Caco-2 (cell line): Measurements from ENCODE around the gene OR12D3. TPM values are rescaled to one million over a fixed set of nuclear protein-coding genes. Genes with fewer than 3 reads are reported as not detected.

ENCODE experiments used
- Bru-seq: library from RNA; stranded (reverse); fragments of 400-500 nt; gene quantifications from one replicate; lab custom pipeline; 2021; lab: Mats Ljungman, UMichigan
- BruChase-seq, 2 experiments: library from RNA; stranded (reverse); fragments of 400-500 nt; gene quantifications; one replicate each; lab custom pipeline; 2021; lab: Mats Ljungman, UMichigan
- BruUV-seq: library from RNA; stranded (reverse); fragments of 400-500 nt; replicated peaks from 2 replicates; lab custom pipeline; 2021; lab: Mats Ljungman, UMichigan
- CTCF ChIA-PET: fragments of 300-600 bp; sonication (Branson Sonifier 250); formaldehyde crosslinking; loops from one replicate; lab custom pipeline; 2022; ENCODE audit warnings: antibody characterized with exemption; lab: Charles Lee
- POLR2A ChIA-PET: fragments of 300-600 bp; sonication (Branson Sonifier 250); formaldehyde crosslinking; loops from one replicate; lab custom pipeline; 2022; ENCODE audit warnings: antibody characterized with exemption; lab: Charles Lee
- DNase-seq, 2 experiments: peaks; one replicate each; pipeline versions ENCODE4 v3.0.0 to v3.0.0-alpha.2; 2020 to 2022
- H3K27me3 ChIP-seq: replicated peaks from 2 replicates; pipeline ENCODE4 v1.6.0; 2011; ENCODE audit warnings: low read length; ENCODE audit not compliant: control insufficient read depth, insufficient read depth
- H3K36me3 ChIP-seq: 2 replicates; pipeline ENCODE4 v1.5.1; 2011; ENCODE audit warnings: low read length; ENCODE audit not compliant: control insufficient read depth, insufficient read depth
- H3K4me1 ChIP-seq: fragments of 250-450 bp; sonication (Bioruptor Pico); 2 replicates; pipeline ENCODE4 v1.5.1; 2020; ENCODE audit warnings: mild to moderate bottlenecking
- H3K4me3 ChIP-seq: 2 replicates; pipeline ENCODE4 v1.5.1; 2011; ENCODE audit warnings: low read depth, mild to moderate bottlenecking, control low read depth, low read length
- H3K9me3 ChIP-seq: fragments of 250-450 bp; sonication (Bioruptor Pico); 2 replicates; pipeline ENCODE4 v1.5.1; 2020; ENCODE audit warnings: mild to moderate bottlenecking, moderate library complexity
- H3K27ac Mint-ChIP-seq: one replicate; pipeline ENCODE4 v1.8.0; 2022; ENCODE audit warnings: mixed read lengths; ENCODE audit not compliant: unreplicated experiment
- H3K27me3 Mint-ChIP-seq: one replicate; pipeline ENCODE4 v1.8.0; 2022; ENCODE audit warnings: mixed read lengths; ENCODE audit not compliant: insufficient read depth, unreplicated experiment
- H3K36me3 Mint-ChIP-seq: one replicate; pipeline ENCODE4 v1.8.0; 2022; ENCODE audit warnings: mild to moderate bottlenecking, mixed read lengths; ENCODE audit not compliant: insufficient read depth, unreplicated experiment
- H3K4me1 Mint-ChIP-seq: one replicate; pipeline ENCODE4 v1.8.0; 2022; ENCODE audit warnings: low read depth, mixed read lengths; ENCODE audit not compliant: unreplicated experiment
- H3K4me3 Mint-ChIP-seq: one replicate; pipeline ENCODE4 v1.8.0; 2022; ENCODE audit warnings: mild to moderate bottlenecking, moderate library complexity, mixed read lengths; ENCODE audit not compliant: unreplicated experiment
- H3K9me3 Mint-ChIP-seq: one replicate; pipeline ENCODE4 v1.8.0; 2022; ENCODE audit warnings: mixed read lengths; ENCODE audit not compliant: unreplicated experiment
- intact Hi-C: fragments of 100-400 bp; cut with micrococcal nuclease; formaldehyde crosslinking; loops from one replicate; pipeline ENCODE4 v1.10.0; 2022; ENCODE audit not compliant: unreplicated experiment
- long read RNA-seq: library from polyadenylated mRNA; stranded (forward); transcript quantifications from one replicate; pipeline ENCODE4 v2.0.0, GENCODE V29; 2022
- total RNA-seq: library from RNA; stranded (reverse); gene quantifications from 2 replicates; pipeline ENCODE4 v1.2.3, GENCODE V29; 2022
- TF ChIP-seq, protein P1 (sequence below), 2 experiments: fragments of 200-600 bp in 1 of 2; IDR thresholded peaks; 1 replicate in 1 of 2; 2 replicates in 1 of 2; pipeline versions ENCODE4 v1.5.1 to v1.8.0; 2011 to 2022; ENCODE audit warnings: antibody characterized with exemption in 1 of 2, control low read depth in 1 of 2, inconsistent platforms in 1 of 2, low read depth in 1 of 2, low read length in 1 of 2, mild to moderate bottlenecking in 1 of 2, moderate library complexity in 1 of 2; ENCODE audit not compliant: insufficient read depth in 1 of 2, severe bottlenecking in 1 of 2, unreplicated experiment in 1 of 2

OR12D3 gene, protein sequence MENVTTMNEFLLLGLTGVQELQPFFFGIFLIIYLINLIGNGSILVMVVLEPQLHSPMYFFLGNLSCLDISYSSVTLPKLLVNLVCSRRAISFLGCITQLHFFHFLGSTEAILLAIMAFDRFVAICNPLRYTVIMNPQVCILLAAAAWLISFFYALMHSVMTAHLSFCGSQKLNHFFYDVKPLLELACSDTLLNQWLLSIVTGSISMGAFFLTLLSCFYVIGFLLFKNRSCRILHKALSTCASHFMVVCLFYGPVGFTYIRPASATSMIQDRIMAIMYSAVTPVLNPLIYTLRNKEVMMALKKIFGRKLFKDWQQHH
- total RNA-seq = not detected in 2 replicates
- not detected for Bru-seq, nascent RNA
- not detected for BruChase-seq, experiment 1, labeled RNA remaining after a 2-hour chase
- BruChase-seq, experiment 2, labeled RNA remaining after a 6-hour chase = not detected
- long read RNA-seq = 0 reads

DNA sequence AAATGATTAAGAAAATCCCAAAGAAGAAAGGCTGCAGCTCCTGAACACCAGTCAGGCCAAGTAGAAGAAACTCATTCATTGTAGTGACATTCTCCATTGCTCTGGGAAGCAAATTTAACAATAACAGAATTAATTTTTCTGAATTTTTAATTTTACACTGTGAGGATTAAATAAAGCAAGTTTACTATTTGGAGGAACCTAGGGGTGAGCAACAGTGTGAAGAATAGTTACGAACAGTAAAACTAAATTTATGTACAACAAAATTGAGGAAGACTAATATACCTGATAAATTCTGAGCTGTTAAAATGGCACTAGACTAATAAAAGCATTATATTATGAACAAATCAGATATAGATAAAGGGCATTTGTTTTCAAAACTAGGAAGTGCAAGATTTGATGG lies at the start of gene OR12D3:
OR12D3 (minus strand) TSS at position 101 of the 400 bp plus-strand sequence; CDS start at position 97, 4 bp downstream.
- no peak within 1 kb of the TSS for H3K4me3 ChIP-seq
- no TSS peak for BruUV-seq
- no peaks in the 10 kb centered on the region for H3K27me3 ChIP-seq
- ChIA-PET POLR2A (interaction anchor here (0.5 kb wide), 1 partner anchor 509 kb away, joined by 4 read pairs; no protein-coding TSS in a partner anchor), CTCF (no interaction called here)
- Mint-ChIP-seq H3K4me1 (no peaks in the 10 kb centered on the region), H3K4me3 (no peak within 1 kb of the TSS), H3K27me3 (peaks cover 6% of the 10 kb centered on the region), H3K9me3 (no peaks in the 10 kb centered on the region), H3K27ac (no peak within 1 kb of the TSS), H3K36me3 (no peaks in the 10 kb centered on the region)
- intact Hi-C loops = no loop called here
- H3K4me1 ChIP-seq = no peaks in the 10 kb centered on the region
- no peaks in the 10 kb centered on the region; the same call in 1 of the 2 replicates for H3K9me3 ChIP-seq
- TF ChIP-seq, protein P1, sequence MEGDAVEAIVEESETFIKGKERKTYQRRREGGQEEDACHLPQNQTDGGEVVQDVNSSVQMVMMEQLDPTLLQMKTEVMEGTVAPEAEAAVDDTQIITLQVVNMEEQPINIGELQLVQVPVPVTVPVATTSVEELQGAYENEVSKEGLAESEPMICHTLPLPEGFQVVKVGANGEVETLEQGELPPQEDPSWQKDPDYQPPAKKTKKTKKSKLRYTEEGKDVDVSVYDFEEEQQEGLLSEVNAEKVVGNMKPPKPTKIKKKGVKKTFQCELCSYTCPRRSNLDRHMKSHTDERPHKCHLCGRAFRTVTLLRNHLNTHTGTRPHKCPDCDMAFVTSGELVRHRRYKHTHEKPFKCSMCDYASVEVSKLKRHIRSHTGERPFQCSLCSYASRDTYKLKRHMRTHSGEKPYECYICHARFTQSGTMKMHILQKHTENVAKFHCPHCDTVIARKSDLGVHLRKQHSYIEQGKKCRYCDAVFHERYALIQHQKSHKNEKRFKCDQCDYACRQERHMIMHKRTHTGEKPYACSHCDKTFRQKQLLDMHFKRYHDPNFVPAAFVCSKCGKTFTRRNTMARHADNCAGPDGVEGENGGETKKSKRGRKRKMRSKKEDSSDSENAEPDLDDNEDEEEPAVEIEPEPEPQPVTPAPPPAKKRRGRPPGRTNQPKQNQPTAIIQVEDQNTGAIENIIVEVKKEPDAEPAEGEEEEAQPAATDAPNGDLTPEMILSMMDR (IDR thresholded peaks at IDR 0.05; ENCODE audit: insufficient read depth in 1 of 2, low read depth in 1 of 2, low read length in 1 of 2, severe bottlenecking in 1 of 2, unreplicated experiment in 1 of 2) = no peak
- no peak for DNase-seq
- no peaks in the 10 kb centered on the region for H3K36me3 ChIP-seq

DNA sequence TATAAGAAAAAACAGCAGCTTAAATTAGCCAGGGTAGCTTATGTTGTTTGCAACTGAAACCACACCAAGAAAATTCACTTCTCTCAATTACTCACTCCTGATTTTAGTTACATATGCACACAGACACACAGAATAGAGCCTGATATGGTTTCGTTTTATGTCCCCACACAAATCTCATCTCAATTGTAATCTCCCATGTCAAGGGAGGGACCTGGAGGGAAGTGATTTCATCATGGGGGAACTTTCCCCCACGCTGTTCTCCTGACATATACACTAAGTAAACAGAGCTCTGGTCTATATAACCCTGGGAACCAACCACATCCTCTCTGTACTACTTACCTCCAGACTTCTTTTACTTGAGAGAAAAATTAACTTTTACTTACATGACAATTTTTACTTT lies 49.5 kb upstream of the OR12D3 start:
- TF ChIP-seq, protein P1 (IDR thresholded peaks at IDR 0.05; ENCODE audit: insufficient read depth in 1 of 2, low read depth in 1 of 2, low read length in 1 of 2, severe bottlenecking in 1 of 2, unreplicated experiment in 1 of 2) = no peak
- Histone ChIP-seq H3K9me3 (no peaks in the 10 kb centered on the region; the same call in 1 of the 2 replicates), H3K4me1 (no peaks in the 10 kb centered on the region), H3K4me3 (no peak overlapping the region), H3K36me3 (no peaks in the 10 kb centered on the region), H3K27me3 (no peaks in the 10 kb centered on the region)
- BruUV-seq = no TSS peak
- Mint-ChIP-seq H3K4me3 (no peak overlapping the region), H3K9me3 (no peaks in the 10 kb centered on the region), H3K27me3 (peaks cover 18% of the 10 kb centered on the region), H3K4me1 (no peaks in the 10 kb centered on the region), H3K27ac (no peak overlapping the region), H3K36me3 (no peaks in the 10 kb centered on the region)
- CTCF ChIA-PET = no interaction called here
- no peak for DNase-seq
- POLR2A ChIA-PET = no interaction called here
- intact Hi-C loops = no loop called here

DNA sequence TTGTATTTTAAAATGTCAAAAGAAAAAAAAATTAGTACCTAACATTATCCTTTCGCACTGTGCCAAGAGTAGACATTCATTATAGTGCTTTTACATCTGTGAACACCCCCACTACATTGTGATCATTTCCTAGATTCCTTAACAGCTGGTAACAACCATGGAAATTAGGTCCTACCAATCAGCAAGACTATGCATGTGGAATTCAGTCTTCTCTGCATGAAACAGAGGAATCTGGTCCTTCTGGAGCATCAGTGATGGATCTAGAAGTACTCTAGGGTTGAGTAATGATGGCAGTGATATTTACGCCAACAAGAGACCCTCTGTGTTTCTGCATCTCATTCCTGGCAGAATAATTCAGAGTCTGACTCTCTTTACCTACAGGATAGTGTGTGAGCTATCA lies 49.1 kb upstream of the OR12D3 start:
- no TSS peak for BruUV-seq
- H3K4me1 ChIP-seq = no peaks in the 10 kb centered on the region
- H3K36me3 ChIP-seq = no peaks in the 10 kb centered on the region
- intact Hi-C loops = no loop called here
- H3K4me3 ChIP-seq = no peak overlapping the region
- H3K27me3 Mint-ChIP-seq = peaks cover 15% of the 10 kb centered on the region
- no peaks in the 10 kb centered on the region for H3K9me3 Mint-ChIP-seq
- H3K27ac Mint-ChIP-seq = no peak overlapping the region
- no peak for DNase-seq
- no peaks in the 10 kb centered on the region for H3K27me3 ChIP-seq
- no peaks in the 10 kb centered on the region for H3K4me1 Mint-ChIP-seq
- POLR2A ChIA-PET = no interaction called here
- no peaks in the 10 kb centered on the region; the same call in 1 of the 2 replicates for H3K9me3 ChIP-seq
- H3K36me3 Mint-ChIP-seq = no peaks in the 10 kb centered on the region
- CTCF ChIA-PET = no interaction called here
- no peak overlapping the region for H3K4me3 Mint-ChIP-seq
- TF ChIP-seq, protein P1 (IDR thresholded peaks at IDR 0.05; ENCODE audit: insufficient read depth in 1 of 2, low read depth in 1 of 2, low read length in 1 of 2, severe bottlenecking in 1 of 2, unreplicated experiment in 1 of 2) = no peak
